Gastrocnemius medialis (tissue), 4 donors: Measurements from ENCODE around the gene PRKCQ. TPM values are rescaled to one million over a fixed set of nuclear protein-coding genes. Genes with fewer than 3 reads are reported as not detected.

Source experiments
- ATAC-seq, 2 donors: fragments of 150-250 bp; one replicate each; pipeline ENCODE4 v1.9.1; 2016
- DNase-seq, 2 donors: peaks; one replicate each; pipeline ENCODE4 v3.0.0-alpha.2; 2019
- H3K27ac ChIP-seq, 4 donors: fragments of 200-600 bp; sonication (generic); 1 replicate in 1 of 4; 2 replicates in 3 of 4; pipeline ENCODE4 v1.5.1; 2016 to 2018; ENCODE audit warnings: mild to moderate bottlenecking in 2 of 4, moderate library complexity in 1 of 4
- H3K27me3 ChIP-seq, 3 donors: fragments of 200-600 bp; sonication (generic) in 2 of 3; 1 replicate in 1 of 3; 2 replicates in 2 of 3; pipeline versions ENCODE4 v1.5.1 to v1.6.0; 2016 to 2019; ENCODE audit warnings: mild to moderate bottlenecking in 1 of 3, moderate library complexity in 1 of 3
- H3K36me3 ChIP-seq, 2 donors: fragments of 200-600 bp; sonication (generic) in 1 of 2; one replicate each; pipeline ENCODE4 v1.5.1; 2017 to 2018
- H3K4me1 ChIP-seq, 2 donors: fragments of 200-600 bp; sonication (generic) in 1 of 2; one replicate each; pipeline ENCODE4 v1.5.1; 2016 to 2017; ENCODE audit warnings: mild to moderate bottlenecking in 2 of 2
- H3K4me3 ChIP-seq, 4 donors: fragments of 200-600 bp; sonication (generic) in 3 of 4; 1 replicate in 1 of 4; 2 replicates in 3 of 4; pipeline ENCODE4 v1.5.1; 2016 to 2019; ENCODE audit warnings: mild to moderate bottlenecking in 2 of 4
- H3K9me3 ChIP-seq, 3 donors: fragments of 200-600 bp; sonication (generic) in 2 of 3; 1 replicate in 1 of 3; 2 replicates in 2 of 3; pipeline ENCODE4 v1.5.1; 2016 to 2019
- POLR2A ChIP-seq, 2 donors: fragments of 450-650 bp; IDR thresholded peaks; one replicate each; pipeline ENCODE4 v1.6.1; 2017; ENCODE audit warnings: antibody characterized with exemption in 2 of 2, mild to moderate bottlenecking in 2 of 2, moderate library complexity in 2 of 2
- in situ Hi-C, 4 donors: fragments of 200-750 bp; cut with MboI; loops; one replicate each; pipeline versions ENCODE4 v1.15.0 to v1.8.0; 2017; ENCODE audit warnings: low sequenced_read_pairs in 4 of 4
- intact Hi-C: fragments of 100-400 bp; cut with DNase I; formaldehyde crosslinking; loops from one replicate; pipeline ENCODE4 v1.15.1; 2023; ENCODE audit warnings: low total_unique reads
- total RNA-seq, 4 donors: library from RNA; depleted of rRNA; stranded (reverse); fragments of >200 nt; gene quantifications; one replicate each; pipeline versions ENCODE4 v1.1.0 to v1.2.3, GENCODE V29; 2016
- TF ChIP-seq, protein P1 (sequence below), 5 experiments: fragments of 450-650 bp in 3 of 5; fragments of 200-600 bp in 2 of 5; sonication (generic) in 2 of 5; IDR thresholded peaks in 4 of 5; conservative IDR thresholded peaks in 1 of 5; 1 replicate in 4 of 5; 2 replicates in 1 of 5; pipeline ENCODE4 v1.5.1; 2016 to 2019; ENCODE audit warnings: antibody characterized with exemption in 5 of 5, mild to moderate bottlenecking in 3 of 5, moderate library complexity in 3 of 5

Gene PRKCQ
- total RNA-seq, 4 donors from 2014 or later, result 25.8 to 70.7 (median 38.8) TPM

DNA sequence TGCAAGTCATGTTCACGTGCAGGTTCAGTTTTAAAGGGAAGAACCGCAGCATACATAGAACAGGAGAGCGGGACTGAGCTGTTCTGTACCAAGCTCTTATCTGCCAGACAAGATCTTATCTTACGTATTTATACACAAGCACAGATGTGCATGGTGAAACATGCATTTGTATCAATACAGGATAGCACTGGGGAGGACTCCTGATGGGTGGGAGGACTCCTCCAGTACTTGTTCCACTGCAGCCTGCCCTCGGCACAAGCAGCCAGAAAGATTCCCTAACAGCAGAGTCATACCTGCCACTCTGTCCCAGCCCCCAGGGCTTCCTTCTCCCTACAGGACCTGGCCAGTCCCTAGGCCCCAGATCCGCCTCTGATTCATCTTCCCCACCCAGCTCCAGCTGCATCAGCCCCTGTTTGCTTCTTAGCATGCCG is 13.2 kb upstream of the PRKCQ start:
- TF ChIP-seq, protein P1, sequence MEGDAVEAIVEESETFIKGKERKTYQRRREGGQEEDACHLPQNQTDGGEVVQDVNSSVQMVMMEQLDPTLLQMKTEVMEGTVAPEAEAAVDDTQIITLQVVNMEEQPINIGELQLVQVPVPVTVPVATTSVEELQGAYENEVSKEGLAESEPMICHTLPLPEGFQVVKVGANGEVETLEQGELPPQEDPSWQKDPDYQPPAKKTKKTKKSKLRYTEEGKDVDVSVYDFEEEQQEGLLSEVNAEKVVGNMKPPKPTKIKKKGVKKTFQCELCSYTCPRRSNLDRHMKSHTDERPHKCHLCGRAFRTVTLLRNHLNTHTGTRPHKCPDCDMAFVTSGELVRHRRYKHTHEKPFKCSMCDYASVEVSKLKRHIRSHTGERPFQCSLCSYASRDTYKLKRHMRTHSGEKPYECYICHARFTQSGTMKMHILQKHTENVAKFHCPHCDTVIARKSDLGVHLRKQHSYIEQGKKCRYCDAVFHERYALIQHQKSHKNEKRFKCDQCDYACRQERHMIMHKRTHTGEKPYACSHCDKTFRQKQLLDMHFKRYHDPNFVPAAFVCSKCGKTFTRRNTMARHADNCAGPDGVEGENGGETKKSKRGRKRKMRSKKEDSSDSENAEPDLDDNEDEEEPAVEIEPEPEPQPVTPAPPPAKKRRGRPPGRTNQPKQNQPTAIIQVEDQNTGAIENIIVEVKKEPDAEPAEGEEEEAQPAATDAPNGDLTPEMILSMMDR (IDR thresholded peaks at IDR 0.05 in 4 of 5, conservative IDR thresholded peaks at IDR 0.05 in 1 of 5), result no peak
- no peak for TF ChIP-seq POLR2A (IDR thresholded peaks at IDR 0.05)
- H3K27me3 ChIP-seq, result no peaks in the 10 kb centered on the region
- intact Hi-C loops (no loop called here), in situ Hi-C loops (no loop called here)
- no peaks in the 10 kb centered on the region for H3K36me3 ChIP-seq
- ATAC-seq (no peak), DNase-seq (no peak)
- H3K27ac ChIP-seq, result no peak overlapping the region
- peaks cover 5 to 9% of the 10 kb centered on the region in 2 donors for H3K4me1 ChIP-seq
- no peak overlapping the region for H3K4me3 ChIP-seq
- H3K9me3 ChIP-seq, result no peaks in the 10 kb centered on the region

DNA sequence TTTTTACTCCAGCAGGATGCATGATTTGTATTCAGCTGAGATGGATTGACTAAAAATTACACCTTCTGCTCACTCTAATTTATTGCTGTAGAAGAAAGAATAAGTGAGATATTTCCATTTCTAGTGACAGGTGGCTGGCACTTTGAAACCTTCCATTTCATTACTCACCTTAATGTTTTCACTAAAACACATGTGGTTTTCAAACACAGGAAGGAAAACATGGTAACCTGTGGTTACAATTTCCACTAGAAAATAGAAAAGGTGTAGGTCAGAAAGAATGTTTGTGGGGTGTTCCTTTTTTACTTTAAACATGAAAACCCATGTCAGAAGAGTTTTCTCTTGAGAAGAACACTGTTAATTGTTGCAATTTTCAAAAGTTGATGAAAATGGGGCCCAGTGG is 12.0 kb upstream of the PRKCQ start:
- no peak for TF ChIP-seq POLR2A (IDR thresholded peaks at IDR 0.05)
- TF ChIP-seq, protein P1 (IDR thresholded peaks at IDR 0.05 in 4 of 5, conservative IDR thresholded peaks at IDR 0.05 in 1 of 5), result no peak
- H3K9me3 ChIP-seq, result no peaks in the 10 kb centered on the region
- H3K4me3 ChIP-seq, result no peak overlapping the region
- DNase-seq, result no peak
- H3K27me3 ChIP-seq, result no peaks in the 10 kb centered on the region
- no peak for ATAC-seq
- peaks cover 5 to 9% of the 10 kb centered on the region in 2 donors for H3K4me1 ChIP-seq
- no peak overlapping the region for H3K27ac ChIP-seq
- no peaks in the 10 kb centered on the region for H3K36me3 ChIP-seq
- intact Hi-C loops (no loop called here), in situ Hi-C loops (no loop called here)

DNA sequence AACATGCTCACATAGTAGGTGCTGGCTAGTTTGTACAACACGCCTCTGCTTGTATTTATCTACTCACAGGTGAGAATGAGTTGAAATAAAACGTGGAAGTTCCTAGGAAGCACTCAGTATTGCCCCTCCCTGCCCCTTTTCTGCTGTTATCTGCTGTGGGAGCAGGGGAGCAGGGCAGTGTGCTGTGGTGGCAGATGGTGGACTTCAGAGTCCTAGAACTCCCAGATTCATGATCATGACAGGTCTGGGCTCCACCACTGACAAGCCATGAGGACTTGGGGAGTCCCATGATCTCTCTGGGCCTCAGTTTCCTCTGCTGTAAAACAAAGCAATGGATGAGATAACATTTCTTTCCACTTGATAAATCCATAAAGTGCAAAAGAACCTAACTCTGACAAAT is 11.6 kb upstream of the PRKCQ start:
- H3K9me3 ChIP-seq, result no peaks in the 10 kb centered on the region

DNA sequence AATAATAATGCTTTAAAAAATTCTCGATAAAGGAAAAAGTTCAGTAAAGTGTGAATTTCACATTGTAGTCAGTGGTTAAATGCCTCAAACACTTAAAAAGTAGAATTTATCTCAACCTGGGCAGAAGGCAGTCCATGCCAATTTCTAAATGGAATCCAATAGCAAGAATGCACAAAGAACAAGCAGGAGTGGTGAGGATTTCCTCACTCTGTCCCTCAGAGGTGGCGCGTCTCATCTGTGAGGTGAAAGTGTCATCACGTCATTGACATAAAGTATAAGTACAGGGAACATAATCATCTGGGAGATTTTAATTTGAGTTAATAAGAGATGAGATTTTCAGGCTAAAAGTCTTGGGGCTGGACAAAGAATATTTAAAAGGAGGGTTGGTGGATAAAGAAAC is 10.0 kb upstream of the PRKCQ start:
- Histone ChIP-seq H3K27me3 (no peaks in the 10 kb centered on the region), H3K27ac (no peak overlapping the region), H3K4me3 (no peak overlapping the region), H3K4me1 (peaks cover 5 to 9% of the 10 kb centered on the region in 2 donors), H3K9me3 (no peaks in the 10 kb centered on the region), H3K36me3 (peaks cover 0 to 3% of the 10 kb centered on the region in 2 donors)
- TF ChIP-seq, protein P1 (IDR thresholded peaks at IDR 0.05 in 4 of 5, conservative IDR thresholded peaks at IDR 0.05 in 1 of 5), result no peak
- no peak for TF ChIP-seq POLR2A (IDR thresholded peaks at IDR 0.05)
- intact Hi-C loops, result no loop called here
- DNase-seq (no peak), ATAC-seq (no peak)
- in situ Hi-C loops, result no loop called here

More for the DNA sequence above, 11.6 kb upstream of the PRKCQ start:
- ATAC-seq (no peak), DNase-seq (no peak)
- Histone ChIP-seq H3K27me3 (no peaks in the 10 kb centered on the region), H3K4me3 (no peak overlapping the region), H3K4me1 (peaks cover 5 to 9% of the 10 kb centered on the region in 2 donors), H3K27ac (no peak overlapping the region), H3K36me3 (no peaks in the 10 kb centered on the region)
- in situ Hi-C loops, result no loop called here
- TF ChIP-seq POLR2A (IDR thresholded peaks at IDR 0.05), result no peak
- TF ChIP-seq, protein P1 (IDR thresholded peaks at IDR 0.05 in 4 of 5, conservative IDR thresholded peaks at IDR 0.05 in 1 of 5), result no peak
- intact Hi-C loops, result no loop called here
